Panc1 (cell line): Measurements from ENCODE around the gene MITF. TPM values are rescaled to one million over a fixed set of nuclear protein-coding genes. Genes with fewer than 3 reads are reported as not detected.
A peak's percentile ranks its signal among the peaks of the same experiment; 100 is the strongest.

Source experiments
- ATAC-seq: fragments of 200-7000 bp; cut with Tn5 transposase; 2 replicates; pipeline ENCODE4 v1.9.1; 2020; ENCODE audit warnings: mild to moderate bottlenecking, moderate library complexity
- BruUV-seq: library from RNA; stranded (reverse); fragments of 400-500 nt; replicated peaks from 2 replicates; lab custom pipeline; 2021; lab: Mats Ljungman, UMichigan
- CTCF ChIA-PET: fragments of 300-600 bp; sonication (Branson Sonifier 250); formaldehyde crosslinking; loops from one replicate; lab custom pipeline; 2022; ENCODE audit warnings: antibody characterized with exemption; lab: Charles Lee
- POLR2A ChIA-PET: fragments of 300-600 bp; sonication (Branson Sonifier 250); formaldehyde crosslinking; loops from one replicate; lab custom pipeline; 2022; ENCODE audit warnings: antibody characterized with exemption; lab: Charles Lee
- DNase-seq: peaks from one replicate; pipeline ENCODE4 v3.0.0-alpha.2; 2010; ENCODE audit warnings: low read depth, low spot score
- H3K27ac ChIP-seq: 2 replicates; pipeline ENCODE4 v1.5.1; 2011; ENCODE audit warnings: mild to moderate bottlenecking, low read length, inconsistent platforms
- H3K27me3 ChIP-seq: fragments of 200-500 bp; sonication (Bioruptor generic); 2 replicates; pipeline ENCODE4 v1.6.0; 2014; ENCODE audit warnings: low read length, inconsistent platforms; ENCODE audit not compliant: control insufficient read depth, insufficient read depth
- H3K36me3 ChIP-seq: fragments of 200-500 bp; sonication (Bioruptor generic); 2 replicates; pipeline ENCODE4 v1.5.1; 2014; ENCODE audit warnings: inconsistent platforms, mild to moderate bottlenecking, low read length, moderate library complexity; ENCODE audit not compliant: control insufficient read depth, insufficient read depth
- H3K4me1 ChIP-seq: 2 replicates; pipeline ENCODE4 v1.5.1; 2011; ENCODE audit warnings: inconsistent platforms, mild to moderate bottlenecking, low read length, moderate library complexity; ENCODE audit not compliant: control insufficient read depth, insufficient read depth
- H3K4me3 ChIP-seq, 2 experiments: 2 replicates each; pipeline ENCODE4 v1.5.1; 2011 to 2012; ENCODE audit warnings: low read depth in 2 of 2, low read length in 2 of 2, mild to moderate bottlenecking in 2 of 2, inconsistent platforms in 1 of 2, moderate library complexity in 1 of 2
- H3K9me3 ChIP-seq: fragments of 200-500 bp; sonication (Bioruptor generic); 2 replicates; pipeline ENCODE4 v1.5.1; 2014; ENCODE audit warnings: low read depth, mild to moderate bottlenecking, inconsistent platforms, low read length, moderate library complexity; ENCODE audit not compliant: control insufficient read depth, insufficient read depth
- CTCF ChIP-seq: fragments of 450-650 bp; IDR thresholded peaks from 2 replicates; pipeline ENCODE4 v1.5.1; 2017; ENCODE audit warnings: mild to moderate bottlenecking
- POLR2AphosphoS5 ChIP-seq: IDR thresholded peaks from 2 replicates; pipeline ENCODE4 v1.6.1; 2012; ENCODE audit warnings: mild to moderate bottlenecking, low read depth, low read length, moderate library complexity
- REST ChIP-seq, 2 experiments: IDR thresholded peaks; 2 replicates each; pipeline ENCODE4 v1.6.1; 2011 to 2012; ENCODE audit warnings: low read depth in 2 of 2, control low read depth in 1 of 2, low read length in 1 of 2, mild to moderate bottlenecking in 1 of 2, moderate library complexity in 1 of 2; ENCODE audit not compliant: insufficient read depth in 1 of 2
- SIN3A ChIP-seq: IDR thresholded peaks from 2 replicates; pipeline ENCODE4 v1.6.1; 2012; ENCODE audit warnings: low read depth, mild to moderate bottlenecking, low read length, moderate library complexity, borderline replicate concordance; ENCODE audit not compliant: insufficient read depth
- TCF7L2 ChIP-seq: IDR thresholded peaks from 2 replicates; pipeline ENCODE4 v1.6.1; 2011; ENCODE audit warnings: mild to moderate bottlenecking, low read depth, low read length, inconsistent platforms
- in situ Hi-C: cut with HindIII; loops from 2 replicates; pipeline ENCODE4 v1.10.0; 2016; ENCODE audit warnings: low sequenced_read_pairs, low pct_unique_long_range_greater_than_20kb
- intact Hi-C: fragments of 100-400 bp; cut with micrococcal nuclease; formaldehyde crosslinking; loops from one replicate; pipeline ENCODE4 v1.10.0; 2022; ENCODE audit not compliant: unreplicated experiment
- total RNA-seq: library from RNA; stranded (reverse); gene quantifications from one replicate; pipeline ENCODE4 v1.2.1, GENCODE V29; 2021; ENCODE audit not compliant: unreplicated experiment

Gene MITF
- total RNA-seq, 1 experiment from 2014 or later = 10.8 TPM

- no peaks in the 10 kb centered on the region for H3K36me3 ChIP-seq
- intact Hi-C loops (no loop called here), in situ Hi-C loops (no loop called here)
- no peak overlapping the region for H3K4me3 ChIP-seq
- ChIA-PET CTCF (no interaction called here), POLR2A (no interaction called here)
- peak overlapping the region; percentile 44; the same call in 1 of the 2 replicates for H3K27ac ChIP-seq
- no TSS peak for BruUV-seq
- TF ChIP-seq SIN3A (no peak), TCF7L2 (no peak), REST (IDR thresholded peaks at IDR 0.05; ENCODE audit: insufficient read depth in 1 of 2, low read depth in 2 of 2, low read length in 1 of 2) (no peak), POLR2AphosphoS5 (no peak), CTCF (no peak)
- H3K4me1 ChIP-seq = peaks cover 6% of the 10 kb centered on the region
- DNase-seq (no peak), ATAC-seq (no peak)
- no peaks in the 10 kb centered on the region for H3K27me3 ChIP-seq
- no peaks in the 10 kb centered on the region for H3K9me3 ChIP-seq
Measured at GRCh38 chr3:69787436-69788168, 48.3 kb downstream of the MITF start.

- Histone ChIP-seq H3K4me3 (no peak overlapping the region), H3K27ac (peak overlapping the region; percentile 51), H3K9me3 (no peaks in the 10 kb centered on the region), H3K36me3 (no peaks in the 10 kb centered on the region), H3K27me3 (no peaks in the 10 kb centered on the region), H3K4me1 (no peaks in the 10 kb centered on the region)
- ChIA-PET POLR2A (no interaction called here), CTCF (no interaction called here)
- intact Hi-C loops = no loop called here
- DNase-seq = no peak
- TF ChIP-seq CTCF = no peak
- TF ChIP-seq TCF7L2 = no peak
- TF ChIP-seq REST (IDR thresholded peaks at IDR 0.05; ENCODE audit: insufficient read depth in 1 of 2, low read depth in 2 of 2, low read length in 1 of 2) = no peak
- TF ChIP-seq SIN3A = no peak
- TF ChIP-seq POLR2AphosphoS5 = no peak
- no peak for ATAC-seq
- BruUV-seq = no TSS peak
- in situ Hi-C loops = no loop called here
Measured at GRCh38 chr3:69791106-69791505, 51.8 kb downstream of the MITF start.
